Neural cell (in vitro differentiated cells): ENCODE data around the gene SNX20. TPM values are rescaled to one million over a fixed set of nuclear protein-coding genes. Genes with fewer than 3 reads are reported as not detected.

Experiments
- H2AFZ ChIP-seq: fragments of 200-600, 300-800 bp; sonication (generic), shearing (Covaris generic); 2 replicates; pipeline ENCODE4 v1.6.0; 2014; ENCODE audit warnings: low read depth, mild to moderate bottlenecking, antibody characterized with exemption, low read length, moderate library complexity
- H3F3A ChIP-seq: fragments of 200-600 bp; shearing (Covaris generic); 2 replicates; pipeline ENCODE4 v1.6.1; 2016; ENCODE audit warnings: mild to moderate bottlenecking, moderate library complexity, mixed read lengths, antibody characterized with exemption, low read length; ENCODE audit not compliant: insufficient read depth, poor library complexity, severe bottlenecking
- H3K27ac ChIP-seq: fragments of 200-600, 300-800 bp; sonication (generic), shearing (Covaris generic); 2 replicates; pipeline ENCODE4 v1.5.1; 2014; ENCODE audit warnings: mild to moderate bottlenecking, low read length, moderate library complexity
- H3K27me3 ChIP-seq: fragments of 300-800, 200-600 bp; sonication (generic), shearing (Covaris generic); 2 replicates; pipeline ENCODE4 v1.6.0; 2014; ENCODE audit warnings: mild to moderate bottlenecking, low read depth, low read length, moderate library complexity; ENCODE audit not compliant: insufficient read depth
- H3K36me3 ChIP-seq: fragments of 300-800, 200-600 bp; sonication (generic), shearing (Covaris generic); 2 replicates; pipeline ENCODE4 v1.5.1; 2014; ENCODE audit warnings: mild to moderate bottlenecking, antibody characterized with exemption, low read length, moderate library complexity; ENCODE audit not compliant: insufficient read depth
- H3K4me2 ChIP-seq: fragments of 300-800, 200-600 bp; sonication (generic), shearing (Covaris generic); 2 replicates; pipeline ENCODE4 v1.6.0; 2014; ENCODE audit warnings: mild to moderate bottlenecking, low read length
- H3K4me3 ChIP-seq: fragments of 300-800, 200-600 bp; sonication (generic), shearing (Covaris generic); 2 replicates; pipeline ENCODE4 v1.5.1; 2014; ENCODE audit warnings: mild to moderate bottlenecking, low read length, moderate library complexity
- H3K79me2 ChIP-seq: fragments of 200-600 bp; shearing (Covaris generic); replicated peaks from 2 replicates; pipeline ENCODE4 v1.6.0; 2014; ENCODE audit warnings: mild to moderate bottlenecking, low read length, moderate library complexity; ENCODE audit not compliant: insufficient read depth
- H3K9ac ChIP-seq: fragments of 300-800, 200-600 bp; sonication (generic), shearing (Covaris generic); 2 replicates; pipeline ENCODE4 v1.6.1; 2016; ENCODE audit warnings: mild to moderate bottlenecking, low read length, mixed read lengths
- H3K9me2 ChIP-seq: fragments of 200-600 bp; shearing (Covaris generic); 2 replicates; pipeline ENCODE4 v1.6.1; 2016; ENCODE audit warnings: mild to moderate bottlenecking, low read length, mixed read lengths; ENCODE audit not compliant: insufficient read depth
- H3K9me3 ChIP-seq: fragments of 200-600, 300-800 bp; sonication (generic), shearing (Covaris generic); 2 replicates; pipeline ENCODE4 v1.6.1; 2016; ENCODE audit warnings: mild to moderate bottlenecking, mixed run types, low read length, moderate library complexity, mixed read lengths
- H4K20me1 ChIP-seq: fragments of 200-600 bp; shearing (Covaris generic); 2 replicates; pipeline ENCODE4 v1.6.1; 2016; ENCODE audit warnings: mild to moderate bottlenecking, mixed run types; ENCODE audit not compliant: insufficient read depth
- CTCF ChIP-seq: fragments of 450-650 bp; IDR thresholded peaks from 2 replicates; pipeline ENCODE4 v1.5.1; 2014; ENCODE audit warnings: antibody characterized with exemption, mild to moderate bottlenecking, moderate library complexity; ENCODE audit not compliant: poor library complexity, severe bottlenecking
- EP300 ChIP-seq: fragments of 450-650 bp; conservative IDR thresholded peaks from 2 replicates; pipeline ENCODE4 v1.6.1; 2014; ENCODE audit warnings: antibody characterized with exemption, mild to moderate bottlenecking, moderate library complexity; ENCODE audit not compliant: poor library complexity, severe bottlenecking
- EZH2 ChIP-seq: fragments of 200-600, 300-800 bp; shearing (Covaris generic), sonication (generic); IDR thresholded peaks from 2 replicates; pipeline ENCODE4 v1.6.1; 2014; ENCODE audit warnings: antibody characterized with exemption, low read length, borderline replicate concordance, mild to moderate bottlenecking; ENCODE audit not compliant: insufficient read depth, poor library complexity, severe bottlenecking
- RAD21 ChIP-seq: fragments of 450-650 bp; conservative IDR thresholded peaks from 2 replicates; pipeline ENCODE4 v1.6.1; 2014; ENCODE audit warnings: antibody characterized with exemption, mild to moderate bottlenecking, moderate library complexity
- REST ChIP-seq: IDR thresholded peaks from 2 replicates; pipeline ENCODE4 v1.6.1; 2012; ENCODE audit warnings: borderline replicate concordance
- SMC3 ChIP-seq: fragments of 450-650 bp; conservative IDR thresholded peaks from 2 replicates; pipeline ENCODE4 v1.6.1; 2014; ENCODE audit warnings: antibody characterized with exemption, mild to moderate bottlenecking, moderate library complexity; ENCODE audit not compliant: poor library complexity
- TAF1 ChIP-seq: IDR thresholded peaks from 2 replicates; pipeline ENCODE4 v1.6.1; 2012; ENCODE audit warnings: low read depth
- polyA plus RNA-seq: library from polyadenylated mRNA; depleted of rRNA; stranded (reverse); fragments of >200 nt; gene quantifications from 2 replicates; pipeline ENCODE4 v1.2.3, GENCODE V29; 2014

The SNX20 gene
- polyA plus RNA-seq, 1 donor from 2014 or later: not detected

DNA sequence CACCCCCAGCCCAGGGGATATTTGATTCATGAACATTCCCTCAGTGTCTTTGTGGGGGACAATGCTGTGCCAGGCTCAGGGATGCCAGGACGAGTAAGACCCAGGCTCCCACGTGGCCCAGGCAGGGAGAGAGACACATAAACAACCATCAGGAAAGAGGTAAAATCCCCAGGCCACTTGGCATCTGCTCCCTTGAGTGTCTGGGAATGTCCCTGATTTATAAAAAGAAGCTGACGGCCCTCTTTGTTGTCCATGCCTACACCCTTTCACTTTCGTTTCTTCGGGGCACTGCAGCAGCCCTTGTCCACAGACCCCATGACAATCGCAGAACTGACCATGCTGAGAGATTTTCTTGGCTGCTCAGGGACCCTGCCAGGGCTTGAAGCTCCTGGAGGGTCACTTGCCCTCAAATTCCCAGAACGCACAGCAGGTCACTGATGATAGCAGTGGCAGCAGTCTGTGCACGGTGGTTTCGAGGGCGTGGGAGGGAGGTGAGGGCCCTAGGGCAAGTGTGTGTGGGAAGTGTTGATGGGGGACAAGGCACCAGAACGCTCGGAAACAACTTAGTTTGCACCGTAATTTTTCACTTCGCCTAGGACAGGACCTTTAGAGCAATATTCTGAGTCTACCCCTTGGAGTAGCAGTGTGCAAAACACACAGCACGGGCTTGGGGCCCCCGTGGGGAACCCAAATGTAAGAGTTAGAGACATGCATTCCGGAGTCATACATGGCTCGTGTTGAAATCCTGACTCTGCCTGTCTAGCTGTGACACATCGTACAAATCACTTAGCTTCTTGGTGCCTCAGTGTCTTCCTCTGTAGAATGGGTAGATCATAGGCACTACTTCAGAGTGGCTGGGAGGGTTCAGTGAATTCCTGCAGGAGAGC, 17.0 kb upstream of the SNX20 start:
- H2AFZ ChIP-seq: no peak overlapping the region

GRCh38 chr16:50697421-50697715, 16.3 kb upstream of the SNX20 start:
- Histone ChIP-seq H3K4me3 (no peak overlapping the region), H3K9me3 (no peaks in the 10 kb centered on the region), H3K79me2 (no peaks in the 10 kb centered on the region), H2AFZ (no peak overlapping the region), H3F3A (no peaks in the 10 kb centered on the region), H3K9me2 (no peaks in the 10 kb centered on the region), H3K27me3 (peaks cover 17% of the 10 kb centered on the region), H3K4me2 (no peak overlapping the region), H3K36me3 (no peaks in the 10 kb centered on the region), H3K27ac (no peak overlapping the region), H4K20me1 (no peaks in the 10 kb centered on the region), H3K9ac (no peak overlapping the region)
- TF ChIP-seq RAD21 (no peak), REST (no peak), SMC3 (no peak), EP300 (no peak), CTCF (no peak), TAF1 (no peak)

More for the DNA sequence above, 17.0 kb upstream of the SNX20 start:
- Histone ChIP-seq H3K4me3 (no peak overlapping the region), H3K4me2 (no peak overlapping the region), H3K36me3 (no peaks in the 10 kb centered on the region), H3F3A (no peaks in the 10 kb centered on the region), H3K9me3 (no peaks in the 10 kb centered on the region), H3K79me2 (no peaks in the 10 kb centered on the region), H3K9me2 (no peaks in the 10 kb centered on the region), H3K9ac (no peak overlapping the region), H3K27me3 (peaks cover 10% of the 10 kb centered on the region), H3K27ac (no peak overlapping the region), H4K20me1 (no peaks in the 10 kb centered on the region)
- TF ChIP-seq REST (no peak), RAD21 (no peak), SMC3 (no peak), TAF1 (no peak), CTCF (no peak), EP300 (no peak), EZH2 (no peak)
